Measurements from ENCODE around the gene AIFM2.

Gene AIFM2

DNA sequence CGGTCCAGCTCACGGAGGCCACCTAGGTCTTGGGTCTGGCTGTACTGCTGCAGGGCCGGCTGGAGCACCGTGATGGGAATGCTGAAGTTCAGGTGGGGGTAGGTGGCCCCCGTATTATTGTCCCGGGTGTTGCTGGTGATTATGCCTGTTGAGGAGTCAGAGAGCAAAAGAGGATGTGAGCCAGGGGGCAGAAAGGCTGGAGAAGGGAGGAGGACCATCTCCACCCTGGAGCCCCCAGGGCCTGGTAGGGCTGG is 7.3 kb upstream of the AIFM2 start:
- TF ChIP-seq CTCF (conservative IDR thresholded peaks at IDR 0.05; ENCODE audit: control insufficient read depth, insufficient read depth, low read depth, low read length) = no peak
- no peak overlapping the region for H3K4me3 ChIP-seq (ENCODE audit: control insufficient read depth, low read depth, low read length)
- no peak for DNase-seq (ENCODE audit: low read depth)

DNA sequence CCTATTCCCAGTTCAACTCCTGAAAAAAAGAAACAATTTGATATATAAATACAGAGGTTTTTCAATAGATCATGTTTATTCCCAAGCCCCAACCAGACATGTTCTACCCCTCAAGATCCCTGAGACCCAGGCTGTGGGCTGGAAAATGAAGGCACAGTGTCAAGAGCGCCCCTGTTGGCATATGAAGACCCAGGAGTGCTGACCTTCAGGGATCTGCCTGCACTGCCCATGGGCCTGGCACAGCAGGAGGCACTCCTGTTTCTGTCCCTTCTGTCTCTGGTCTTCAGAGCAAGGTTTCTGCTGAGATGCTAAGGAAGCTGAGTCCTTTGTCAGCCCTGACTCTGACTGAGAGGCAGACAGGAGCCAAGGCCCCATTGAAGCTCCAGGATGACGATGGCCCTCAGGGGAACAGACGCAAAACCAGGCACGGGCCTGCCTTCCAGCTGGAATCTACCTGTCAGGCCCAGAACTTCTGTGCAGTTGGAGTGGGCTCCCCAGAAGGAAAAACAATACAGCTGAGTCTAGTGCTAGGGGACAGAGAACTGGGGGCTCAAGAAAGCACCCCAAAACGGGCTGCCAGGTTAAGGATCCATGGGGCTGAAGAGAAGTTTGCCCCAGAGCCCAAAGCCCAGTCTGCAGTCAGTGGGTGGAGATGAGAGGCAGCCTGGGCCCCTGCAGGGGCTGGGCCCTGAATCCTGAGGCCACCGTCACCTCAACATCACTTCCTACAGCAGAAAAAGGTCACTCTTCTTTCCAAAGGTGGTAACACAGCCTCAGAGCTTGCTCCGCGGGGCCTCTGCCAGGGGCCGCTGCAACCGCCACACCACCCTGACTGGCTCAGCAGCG is 6.7 kb upstream of the AIFM2 start:
- H3K4me3 ChIP-seq (ENCODE audit: control insufficient read depth, low read depth, low read length) = no peak overlapping the region
- no peak for DNase-seq (ENCODE audit: low read depth)
- TF ChIP-seq CTCF (conservative IDR thresholded peaks at IDR 0.05; ENCODE audit: control insufficient read depth, insufficient read depth, low read depth, low read length) = no peak

- DNase-seq (ENCODE audit: low read depth) = no peak
- no peak for TF ChIP-seq CTCF (conservative IDR thresholded peaks at IDR 0.05; ENCODE audit: control insufficient read depth, insufficient read depth, low read depth, low read length)
Observed at GRCh38 chr10:70137927-70138883, 5.6 kb upstream of the AIFM2 start.

DNA sequence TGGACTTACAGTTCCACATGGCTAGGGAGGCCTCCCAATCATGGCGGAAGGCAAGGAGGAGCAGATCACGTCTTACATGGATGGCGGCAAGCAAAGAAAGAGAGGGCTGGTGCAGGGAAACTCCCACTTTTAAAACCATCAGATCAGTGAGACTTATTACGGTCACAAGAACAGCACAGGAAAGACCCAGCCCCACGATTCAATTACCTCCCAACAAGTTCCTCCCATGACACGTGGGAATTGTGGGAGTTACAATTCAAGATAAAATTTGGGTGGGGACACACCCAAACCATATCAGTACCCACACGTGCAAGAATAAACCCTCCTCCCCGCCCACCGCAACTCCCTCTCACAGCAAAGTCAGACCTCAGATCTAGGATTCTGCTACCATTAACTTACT is 4.5 kb upstream of the AIFM2 start:
- no peak for TF ChIP-seq CTCF (conservative IDR thresholded peaks at IDR 0.05; ENCODE audit: control insufficient read depth, insufficient read depth, low read depth, low read length)
- DNase-seq (ENCODE audit: low read depth) = no peak
- H3K4me3 ChIP-seq (ENCODE audit: control insufficient read depth, low read depth, low read length) = no peak overlapping the region

More at GRCh38 chr10:70137927-70138883, 5.6 kb upstream of the AIFM2 start:
- H3K4me3 ChIP-seq (ENCODE audit: control insufficient read depth, low read depth, low read length) = no peak overlapping the region

DNA sequence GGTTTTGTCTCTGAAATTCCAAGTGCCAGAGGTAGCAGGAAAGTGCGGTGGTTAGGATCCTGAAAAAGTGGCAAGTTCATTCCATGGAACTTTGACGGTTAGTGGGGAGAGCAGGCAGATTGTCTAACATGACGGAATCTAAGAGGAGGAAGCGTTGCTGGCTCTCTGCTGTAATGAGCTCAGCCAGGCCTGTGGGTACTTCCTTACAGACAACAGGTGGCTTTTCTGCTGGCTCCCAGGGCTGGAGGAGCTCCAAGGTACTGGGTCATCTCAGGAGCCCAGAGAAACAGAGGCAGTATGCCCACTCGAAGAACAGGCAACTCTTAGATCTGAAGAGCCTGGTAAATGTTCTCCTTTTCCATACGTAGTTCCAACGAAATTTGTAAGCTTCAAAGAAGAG is 3.1 kb upstream of the AIFM2 start:
- no peak for TF ChIP-seq CTCF (conservative IDR thresholded peaks at IDR 0.05; ENCODE audit: control insufficient read depth, insufficient read depth, low read depth, low read length)
- H3K4me3 ChIP-seq (ENCODE audit: control insufficient read depth, low read depth, low read length) = no peak overlapping the region
- DNase-seq (ENCODE audit: low read depth) = no peak

DNA sequence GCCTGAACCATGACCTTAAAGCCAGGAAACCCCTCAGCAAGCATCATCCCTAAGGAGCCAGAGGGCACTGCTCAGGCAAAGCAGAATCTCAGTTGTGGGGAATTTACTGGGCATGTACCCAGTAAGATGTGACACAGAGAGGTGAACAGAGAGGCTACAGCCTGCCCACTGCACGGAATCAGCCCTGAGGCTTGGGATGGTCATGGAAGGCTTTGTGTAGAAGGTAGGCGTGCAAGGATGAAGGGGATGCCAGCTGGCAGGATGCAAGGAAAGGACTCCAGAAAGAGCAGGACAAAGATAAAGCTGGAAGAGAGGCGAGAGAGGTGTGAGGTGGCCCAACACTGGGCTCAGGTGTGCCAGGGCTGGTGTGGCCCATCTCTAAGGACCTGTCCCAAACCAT is 2.4 kb upstream of the AIFM2 start:
- no peak for DNase-seq (ENCODE audit: low read depth)
- no peak for TF ChIP-seq CTCF (conservative IDR thresholded peaks at IDR 0.05; ENCODE audit: control insufficient read depth, insufficient read depth, low read depth, low read length)
- no peak overlapping the region for H3K4me3 ChIP-seq (ENCODE audit: control insufficient read depth, low read depth, low read length)

Measured in fibroblast of mammary gland (primary cell).